ENCODE data around the gene OXCT2. TPM values are rescaled to one million over a fixed set of nuclear protein-coding genes. Genes with fewer than 3 reads are reported as not detected.
"Not testable (repeated sequence)": the region's sequence is repeated elsewhere in the genome, so short reads cannot be mapped to it uniquely, and the experiment has no call there.

OXCT2 gene
- total RNA-seq (under 1 TPM in 3 of 4 donors, not detected in 1; 0.23 to 0.48 (median 0.34) TPM), polyA plus RNA-seq (under 1 TPM in 2 of 3 donors, not detected in 1; 0.03 to 0.16 TPM)
- long read RNA-seq, donor 1, result 0 reads
- long read RNA-seq, donor 2, result 0 reads

DNA sequence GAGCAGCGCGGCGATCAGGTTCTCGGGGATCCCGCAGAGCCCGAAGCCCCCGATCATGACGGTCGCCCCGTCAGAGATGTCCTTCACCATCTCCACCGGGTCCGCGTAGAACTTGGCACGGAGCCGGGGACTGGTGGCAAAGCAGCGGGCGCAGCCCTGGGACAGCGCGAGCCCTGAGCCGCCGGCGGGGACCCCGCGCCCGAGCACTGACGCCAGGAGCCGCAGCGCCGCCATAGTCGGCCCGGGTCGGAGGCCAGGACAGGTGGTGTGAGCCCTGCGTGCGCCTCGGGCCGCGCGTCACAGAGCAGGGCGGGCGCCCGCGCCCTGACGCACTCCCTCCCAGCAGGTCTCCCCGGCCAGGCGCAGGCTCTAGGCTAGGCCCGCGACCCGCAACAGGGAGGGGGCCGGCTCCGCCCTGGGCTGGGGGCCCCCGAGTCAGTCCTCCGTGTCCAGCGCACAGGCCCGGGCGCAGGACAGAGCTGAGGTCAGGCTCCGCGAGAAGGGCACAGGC is at the start of gene OXCT2:
TSS of gene OXCT2 (minus strand) at position 327 of the 511 bp plus-strand sequence. CDS start at position 234, 93 bp downstream.
- H3K27ac ChIP-seq; H3K4me1 ChIP-seq; H3K4me3 ChIP-seq; DNase-seq; H3K36me3 ChIP-seq (ENCODE audit: insufficient read depth in 1 of 2, low read depth in 1 of 2); intact Hi-C loops (cut with DNase I); H3K27me3 ChIP-seq (ENCODE audit: insufficient read depth in 3 of 3, low read length in 2 of 3); H3K9me3 ChIP-seq: not testable (repeated sequence)
- 9 to 20% (median 15%) methylated on average over 6 to 41 of the region's 57 CpGs for WGBS, 3 donors
- ATAC-seq, result peak; percentile 39 to 66 (median 52)

DNA sequence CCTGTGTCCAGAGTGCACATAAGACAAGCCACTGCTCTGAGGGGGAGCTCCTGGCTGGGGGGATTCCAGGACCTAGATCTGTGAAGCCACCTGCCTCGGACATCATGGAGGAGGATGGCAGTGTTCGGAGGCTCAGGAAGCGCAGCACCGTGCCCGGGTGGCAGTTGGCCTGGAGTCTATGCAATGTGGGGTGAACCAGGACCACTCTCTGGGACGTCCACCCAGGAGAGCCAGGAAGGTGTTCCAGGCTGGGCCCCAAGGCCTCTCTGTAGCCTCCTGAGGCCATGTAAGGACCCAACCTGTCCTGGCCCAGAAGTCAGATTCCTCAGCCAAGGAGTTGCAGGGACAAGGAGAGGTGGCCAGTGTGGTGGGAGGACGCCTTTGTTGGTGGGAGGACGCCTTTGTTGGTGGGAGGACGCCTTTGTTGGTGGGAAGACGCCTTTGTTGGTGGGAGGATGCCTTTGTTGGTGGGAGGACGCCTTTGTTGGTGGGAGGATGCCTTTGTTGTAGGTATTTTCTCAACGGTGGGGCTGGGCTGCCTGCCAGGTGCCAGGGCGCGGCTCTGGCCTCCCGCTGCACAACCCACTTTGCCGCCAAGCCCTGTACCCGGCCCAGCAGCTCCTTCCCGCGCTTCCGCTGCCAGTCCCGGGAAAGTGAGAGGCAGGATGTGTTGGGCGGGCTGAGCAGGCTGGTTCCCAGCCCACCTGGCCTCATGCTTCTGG is 48.1 kb upstream of the OXCT2 start:
- Histone ChIP-seq H3K4me1 (no peaks in the 10 kb centered on the region), H3K27ac (no peak overlapping the region), H3K36me3 (ENCODE audit: insufficient read depth in 1 of 2, low read depth in 1 of 2) (no peaks in the 10 kb centered on the region), H3K9me3 (no peaks in the 10 kb centered on the region), H3K4me3 (no peak overlapping the region), H3K27me3 (ENCODE audit: insufficient read depth in 3 of 3, low read length in 2 of 3) (peaks cover 0 to 2% (median 0%) of the 10 kb centered on the region in 3 donors)
- WGBS, 3 donors, result 77 to 81% (median 80%) methylated on average over 21 to 22 of the region's 22 CpGs
- intact Hi-C loops (cut with DNase I), result loop anchor here (5.0 kb wide), 2 partner anchors 83 to 213 kb away; partner anchors contain the start of gene MYCL (in 1 of the 2)
- DNase-seq (no peak), ATAC-seq (no peak)
- TF ChIP-seq, protein P1, sequence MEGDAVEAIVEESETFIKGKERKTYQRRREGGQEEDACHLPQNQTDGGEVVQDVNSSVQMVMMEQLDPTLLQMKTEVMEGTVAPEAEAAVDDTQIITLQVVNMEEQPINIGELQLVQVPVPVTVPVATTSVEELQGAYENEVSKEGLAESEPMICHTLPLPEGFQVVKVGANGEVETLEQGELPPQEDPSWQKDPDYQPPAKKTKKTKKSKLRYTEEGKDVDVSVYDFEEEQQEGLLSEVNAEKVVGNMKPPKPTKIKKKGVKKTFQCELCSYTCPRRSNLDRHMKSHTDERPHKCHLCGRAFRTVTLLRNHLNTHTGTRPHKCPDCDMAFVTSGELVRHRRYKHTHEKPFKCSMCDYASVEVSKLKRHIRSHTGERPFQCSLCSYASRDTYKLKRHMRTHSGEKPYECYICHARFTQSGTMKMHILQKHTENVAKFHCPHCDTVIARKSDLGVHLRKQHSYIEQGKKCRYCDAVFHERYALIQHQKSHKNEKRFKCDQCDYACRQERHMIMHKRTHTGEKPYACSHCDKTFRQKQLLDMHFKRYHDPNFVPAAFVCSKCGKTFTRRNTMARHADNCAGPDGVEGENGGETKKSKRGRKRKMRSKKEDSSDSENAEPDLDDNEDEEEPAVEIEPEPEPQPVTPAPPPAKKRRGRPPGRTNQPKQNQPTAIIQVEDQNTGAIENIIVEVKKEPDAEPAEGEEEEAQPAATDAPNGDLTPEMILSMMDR (IDR thresholded peaks at IDR 0.05), result no peak

DNA sequence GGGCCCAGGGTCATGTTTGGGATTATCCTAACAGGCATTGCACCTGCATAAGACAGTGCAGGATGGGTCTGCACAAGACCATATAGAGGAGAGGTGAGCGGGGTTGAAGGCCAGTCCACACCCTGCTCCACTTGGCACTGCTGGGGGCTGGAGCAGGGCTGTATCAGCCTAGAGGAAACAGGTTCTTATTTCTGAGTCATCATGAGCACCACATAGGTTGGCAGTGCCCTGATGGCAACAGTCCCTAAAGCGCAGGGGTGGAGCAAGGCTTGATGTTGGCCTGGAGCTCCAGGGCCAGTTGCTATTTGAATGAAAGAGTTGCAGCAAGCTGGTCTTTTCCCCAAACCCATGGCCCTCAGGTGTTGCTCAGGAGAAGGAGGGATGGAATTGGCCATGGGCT is 47.3 kb upstream of the OXCT2 start:
- WGBS, 3 donors, result 86 to 90% (median 87%) methylated on average over 2 of the region's 2 CpGs
- H3K36me3 ChIP-seq (ENCODE audit: insufficient read depth in 1 of 2, low read depth in 1 of 2), result no peaks in the 10 kb centered on the region
- DNase-seq (no peak), ATAC-seq (peak in 2 of 4 donors; percentile 31 to 46)
- no peaks in the 10 kb centered on the region for H3K4me1 ChIP-seq
- TF ChIP-seq, protein P1 (IDR thresholded peaks at IDR 0.05), result no peak
- no peaks in the 10 kb centered on the region for H3K9me3 ChIP-seq
- H3K27ac ChIP-seq, result no peak overlapping the region
- intact Hi-C loops (cut with DNase I), result loop anchor here (5.0 kb wide), 2 partner anchors 84 to 214 kb away; partner anchors contain the start of gene MYCL (in 1 of the 2)
- peaks cover 0 to 2% (median 0%) of the 10 kb centered on the region in 3 donors for H3K27me3 ChIP-seq (ENCODE audit: insufficient read depth in 3 of 3, low read length in 2 of 3)
- H3K4me3 ChIP-seq, result no peak overlapping the region

DNA sequence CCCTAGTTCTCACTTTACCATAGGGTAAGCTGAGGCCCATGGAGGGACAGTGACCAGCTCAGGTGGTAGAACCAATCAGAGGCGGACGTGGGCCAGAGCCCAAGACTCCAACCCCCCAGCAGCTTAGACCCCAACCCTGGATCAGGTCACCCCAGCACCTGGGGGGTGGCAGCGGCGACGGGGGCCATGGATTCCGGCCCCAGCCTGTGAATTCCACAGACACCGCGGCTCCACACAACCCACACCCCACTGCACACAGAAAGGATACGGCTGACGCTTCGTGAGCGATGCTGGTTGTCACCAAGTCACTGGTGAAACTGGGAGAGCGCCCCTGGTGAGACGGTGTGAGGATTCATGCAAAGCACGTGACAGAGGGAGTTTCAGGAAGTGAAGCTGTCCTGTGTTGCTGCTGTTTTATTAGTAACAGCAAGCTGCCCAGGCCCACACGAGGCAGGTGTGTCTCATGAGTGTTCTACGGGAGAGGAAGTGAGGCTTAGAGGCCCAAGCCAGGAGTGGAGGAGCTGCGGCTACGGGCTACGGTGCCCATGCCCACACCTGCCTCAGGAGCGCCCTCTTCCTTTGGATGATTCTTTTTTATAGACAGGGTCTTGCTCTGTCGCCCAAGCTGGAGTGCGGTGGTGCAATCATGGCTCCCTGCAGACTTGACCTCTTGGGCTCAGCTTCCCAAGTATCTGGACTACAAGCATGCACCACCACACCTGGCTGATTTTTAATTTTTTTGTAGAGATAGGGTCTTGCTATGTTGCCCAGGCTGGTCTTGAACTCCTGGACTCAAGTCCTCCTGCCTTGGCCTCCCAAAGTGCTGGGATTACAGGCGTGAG is 46.2 kb upstream of the OXCT2 start:
- H3K27ac ChIP-seq; H3K27me3 ChIP-seq (ENCODE audit: insufficient read depth in 3 of 3, low read length in 2 of 3); H3K9me3 ChIP-seq; H3K4me1 ChIP-seq; DNase-seq; H3K36me3 ChIP-seq (ENCODE audit: insufficient read depth in 1 of 2, low read depth in 1 of 2); H3K4me3 ChIP-seq: not testable (repeated sequence)
- WGBS, 3 donors, result 69 to 76% (median 70%) methylated on average over 16 to 18 of the region's 24 CpGs
- peak; percentile 9 to 50 (median 14) for ATAC-seq
- intact Hi-C loops (cut with DNase I), result loop anchor here (2.0 to 5.0 kb wide), 3 partner anchors 85 to 215 kb away; partner anchors contain the start of gene MYCL (in 1 of the 2)

DNA sequence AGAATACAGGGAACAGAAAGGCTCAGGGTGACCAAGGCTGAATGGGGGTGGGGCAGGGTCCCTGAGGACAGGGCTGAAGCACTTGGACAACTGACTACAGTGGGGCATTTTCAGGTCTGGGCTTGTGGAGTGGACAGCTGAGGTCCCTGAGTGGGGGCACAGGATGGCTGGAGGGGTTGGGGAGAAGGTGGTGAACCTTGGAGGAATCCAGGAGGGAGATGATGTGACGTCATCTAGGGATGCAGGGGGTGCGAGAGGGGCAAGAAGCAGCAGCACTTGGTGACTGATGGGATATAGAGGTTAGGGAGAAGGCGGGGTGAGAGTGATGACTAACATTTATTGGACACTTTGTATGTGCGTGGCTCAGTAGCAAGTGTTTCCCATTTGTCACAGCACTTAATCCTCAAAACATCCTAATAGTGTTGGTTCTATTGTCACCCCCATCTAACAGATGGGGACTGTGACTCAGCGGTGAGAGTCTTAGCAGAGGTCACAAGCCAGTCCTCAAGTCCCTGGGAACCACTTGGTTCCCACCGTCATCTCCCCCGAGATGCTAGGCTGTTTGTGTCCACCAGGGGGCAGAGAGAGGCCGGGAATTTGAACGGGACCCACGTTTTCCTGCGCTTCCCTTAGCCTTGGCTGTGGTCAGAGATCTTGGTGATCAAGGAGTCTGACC is 45.4 kb upstream of the OXCT2 start:
- no peaks in the 10 kb centered on the region for H3K36me3 ChIP-seq (ENCODE audit: insufficient read depth in 1 of 2, low read depth in 1 of 2)
- 8 to 13% (median 8%) methylated on average over 11 of the region's 11 CpGs for WGBS, 3 donors
- TF ChIP-seq, protein P1 (IDR thresholded peaks at IDR 0.05), result peak; percentile 77
- intact Hi-C loops (cut with DNase I), result loop anchor here (1.0 to 5.0 kb wide), 4 partner anchors 86 to 216 kb away; partner anchors contain the start of gene MYCL (in 1 of the 2)
- DNase-seq, result peak; percentile 71 to 77
- no peak overlapping the region for H3K4me3 ChIP-seq
- peak; percentile 80 to 97 (median 90) for ATAC-seq
- H3K9me3 ChIP-seq, result no peaks in the 10 kb centered on the region
- H3K27ac ChIP-seq, result no peak overlapping the region
- peaks cover 0 to 2% (median 0%) of the 10 kb centered on the region in 3 donors for H3K27me3 ChIP-seq (ENCODE audit: insufficient read depth in 3 of 3, low read length in 2 of 3)
- H3K4me1 ChIP-seq, result no peaks in the 10 kb centered on the region
